Ovary (tissue), 3 donors: ENCODE data around the gene NUP93.

Experiments used
- EP300 ChIP-seq: sonication (generic); formaldehyde crosslinking; IDR thresholded peaks from one replicate; pipeline ENCODE4 v1.6.1; 2017; ENCODE audit warnings: antibody characterized with exemption
- POLR2A ChIP-seq: fragments of 450-650 bp; IDR thresholded peaks from one replicate; pipeline ENCODE4 v1.6.1; 2017; ENCODE audit warnings: antibody characterized with exemption, mild to moderate bottlenecking, moderate library complexity
- TF ChIP-seq, protein P1 (sequence below), 3 donors: fragments of 450-650 bp in 2 of 3; fragments of 200-600 bp in 1 of 3; IDR thresholded peaks; one replicate each; pipeline versions ENCODE4 v1.5.1 to v1.8.0; 2016 to 2022; ENCODE audit warnings: antibody characterized with exemption in 3 of 3, mild to moderate bottlenecking in 1 of 3
- donor health status: DM: no; HTN: no; CAD: no.

- TF ChIP-seq, protein P1, sequence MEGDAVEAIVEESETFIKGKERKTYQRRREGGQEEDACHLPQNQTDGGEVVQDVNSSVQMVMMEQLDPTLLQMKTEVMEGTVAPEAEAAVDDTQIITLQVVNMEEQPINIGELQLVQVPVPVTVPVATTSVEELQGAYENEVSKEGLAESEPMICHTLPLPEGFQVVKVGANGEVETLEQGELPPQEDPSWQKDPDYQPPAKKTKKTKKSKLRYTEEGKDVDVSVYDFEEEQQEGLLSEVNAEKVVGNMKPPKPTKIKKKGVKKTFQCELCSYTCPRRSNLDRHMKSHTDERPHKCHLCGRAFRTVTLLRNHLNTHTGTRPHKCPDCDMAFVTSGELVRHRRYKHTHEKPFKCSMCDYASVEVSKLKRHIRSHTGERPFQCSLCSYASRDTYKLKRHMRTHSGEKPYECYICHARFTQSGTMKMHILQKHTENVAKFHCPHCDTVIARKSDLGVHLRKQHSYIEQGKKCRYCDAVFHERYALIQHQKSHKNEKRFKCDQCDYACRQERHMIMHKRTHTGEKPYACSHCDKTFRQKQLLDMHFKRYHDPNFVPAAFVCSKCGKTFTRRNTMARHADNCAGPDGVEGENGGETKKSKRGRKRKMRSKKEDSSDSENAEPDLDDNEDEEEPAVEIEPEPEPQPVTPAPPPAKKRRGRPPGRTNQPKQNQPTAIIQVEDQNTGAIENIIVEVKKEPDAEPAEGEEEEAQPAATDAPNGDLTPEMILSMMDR (IDR thresholded peaks at IDR 0.05), result no peak
- no peak for TF ChIP-seq EP300
- no peak for TF ChIP-seq POLR2A
Measured at GRCh38 chr16:56841233-56841632, 111.3 kb downstream of the NUP93 start.
